ENCODE results near the gene SIN3A.
A peak's percentile ranks its signal among the peaks of the same experiment; 100 is the strongest.
"Not testable (repeated sequence)": the region's sequence is repeated elsewhere in the genome, so short reads cannot be mapped to it uniquely, and the experiment has no call there.

Gene SIN3A

GRCh38 chr15:75450307-75451201 is 936 bp downstream of the SIN3A start:
- peak; percentile 86 to 96 for DNase-seq

- DNase-seq = no peak
Measured at GRCh38 chr15:75449585-75450306, 1.7 kb downstream of the SIN3A start.

- DNase-seq = not testable (repeated sequence)
Measured at GRCh38 chr15:75448171-75448570, 3.3 kb downstream of the SIN3A start.

- DNase-seq = no peak
Measured at GRCh38 chr15:75446151-75446550, 5.3 kb downstream of the SIN3A start.

GRCh38 chr15:75445324-75445723 is 6.2 kb downstream of the SIN3A start:
- DNase-seq = not testable (repeated sequence)

GRCh38 chr15:75443972-75444453 is 7.5 kb downstream of the SIN3A start:
- DNase-seq = not testable (repeated sequence)

- DNase-seq = no peak
Measured at GRCh38 chr15:75437721-75438120, 13.8 kb downstream of the SIN3A start.

- DNase-seq = no peak
Measured at GRCh38 chr15:75436881-75437280, 14.6 kb downstream of the SIN3A start.

GRCh38 chr15:75431682-75432081 is 19.8 kb downstream of the SIN3A start:
- DNase-seq = no peak

- no peak for DNase-seq
Measured at GRCh38 chr15:75431270-75431669, 20.2 kb downstream of the SIN3A start.

- no peak for DNase-seq
Measured at GRCh38 chr15:75430259-75430658, 21.2 kb downstream of the SIN3A start.

GRCh38 chr15:75428152-75428551 is 23.3 kb downstream of the SIN3A start:
- no peak for DNase-seq

- DNase-seq = no peak
Measured at GRCh38 chr15:75425966-75426500, 25.5 kb downstream of the SIN3A start.

GRCh38 chr15:75422554-75422953 is 28.9 kb downstream of the SIN3A start:
- no peak for DNase-seq

GRCh38 chr15:75420698-75421097 is 30.8 kb downstream of the SIN3A start:
- no peak for DNase-seq

GRCh38 chr15:75416584-75416983 is 34.9 kb downstream of the SIN3A start:
- no peak for DNase-seq

- no peak for DNase-seq
Measured at GRCh38 chr15:75410196-75410595, 41.3 kb downstream of the SIN3A start.

- DNase-seq = no peak
Measured at GRCh38 chr15:75407083-75407482, 44.4 kb downstream of the SIN3A start.

- no peak for DNase-seq
Measured at GRCh38 chr15:75403892-75404291, 47.6 kb downstream of the SIN3A start.

GRCh38 chr15:75397494-75397893 is 54.0 kb downstream of the SIN3A start:
- DNase-seq = no peak

GRCh38 chr15:75389791-75390382 is 61.6 kb downstream of the SIN3A start:
- DNase-seq = no peak

GRCh38 chr15:75383986-75384385 is 67.5 kb downstream of the SIN3A start:
- not testable (repeated sequence) for DNase-seq

GRCh38 chr15:75380773-75381172 is 70.7 kb downstream of the SIN3A start:
- no peak for DNase-seq

Measured in NCI-H446 (cell line).